WERI-Rb-1 (cell line): ENCODE results near the gene MTHFD2.
A peak's percentile ranks its signal among the peaks of the same experiment; 100 is the strongest.
"Not testable (repeated sequence)": the region's sequence is repeated elsewhere in the genome, so short reads cannot be mapped to it uniquely, and the experiment has no call there.

Source experiments
- DNase-seq: peaks from one replicate; pipeline ENCODE4 v3.0.0-alpha.2; 2020
- H3K27ac ChIP-seq: fragments of 250-450 bp; sonication (Bioruptor Pico); 2 replicates; pipeline ENCODE4 v1.5.1; 2020; ENCODE audit warnings: mild to moderate bottlenecking, moderate library complexity
- H3K27me3 ChIP-seq: fragments of 250-450 bp; sonication (Bioruptor Pico); 2 replicates; pipeline ENCODE4 v1.5.1; 2021; ENCODE audit warnings: mild to moderate bottlenecking, low read depth, moderate library complexity; ENCODE audit not compliant: insufficient read depth, severe bottlenecking
- H3K36me3 ChIP-seq: fragments of 250-450 bp; sonication (Bioruptor Pico); 2 replicates; pipeline ENCODE4 v1.5.1; 2020; ENCODE audit warnings: mild to moderate bottlenecking, moderate library complexity
- H3K4me3 ChIP-seq: 2 replicates; pipeline ENCODE4 v1.5.1; 2011; ENCODE audit warnings: low read depth, mild to moderate bottlenecking, control low read depth, low read length
- H3K9me3 ChIP-seq: fragments of 250-450 bp; sonication (Bioruptor Pico); 2 replicates; pipeline ENCODE4 v1.5.1; 2021; ENCODE audit warnings: mild to moderate bottlenecking, moderate library complexity; ENCODE audit not compliant: severe bottlenecking
- TF ChIP-seq, protein P1 (sequence below): IDR thresholded peaks from 2 replicates; pipeline ENCODE4 v1.5.1; 2011; ENCODE audit warnings: low read depth, mild to moderate bottlenecking, control low read depth, inconsistent platforms, low read length

The MTHFD2 gene

DNA sequence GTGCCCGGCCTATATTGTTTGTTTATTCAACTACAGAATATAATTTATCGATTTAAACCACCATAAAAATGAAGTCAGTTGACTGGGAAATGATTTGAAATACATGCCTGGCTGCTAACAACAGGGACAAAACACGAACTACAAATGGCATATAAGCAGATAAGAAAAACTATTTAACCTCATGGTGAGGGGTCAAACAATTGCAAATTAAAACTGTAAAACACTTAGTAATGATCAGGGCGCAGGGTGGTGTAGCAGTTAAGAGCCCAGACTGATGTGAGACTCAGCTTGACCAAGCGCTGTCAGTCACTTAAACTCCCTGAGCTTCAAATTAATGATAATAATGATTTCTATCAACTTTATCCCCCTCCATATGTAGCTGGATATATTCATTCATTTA is 6.7 kb downstream of the MTHFD2 start:
- Histone ChIP-seq H3K27ac (peak overlapping the region; percentile 45), H3K9me3 (no peaks in the 10 kb centered on the region), H3K27me3 (no peaks in the 10 kb centered on the region), H3K4me3 (no peak overlapping the region), H3K36me3 (peaks cover 78% of the 10 kb centered on the region)
- TF ChIP-seq, protein P1, sequence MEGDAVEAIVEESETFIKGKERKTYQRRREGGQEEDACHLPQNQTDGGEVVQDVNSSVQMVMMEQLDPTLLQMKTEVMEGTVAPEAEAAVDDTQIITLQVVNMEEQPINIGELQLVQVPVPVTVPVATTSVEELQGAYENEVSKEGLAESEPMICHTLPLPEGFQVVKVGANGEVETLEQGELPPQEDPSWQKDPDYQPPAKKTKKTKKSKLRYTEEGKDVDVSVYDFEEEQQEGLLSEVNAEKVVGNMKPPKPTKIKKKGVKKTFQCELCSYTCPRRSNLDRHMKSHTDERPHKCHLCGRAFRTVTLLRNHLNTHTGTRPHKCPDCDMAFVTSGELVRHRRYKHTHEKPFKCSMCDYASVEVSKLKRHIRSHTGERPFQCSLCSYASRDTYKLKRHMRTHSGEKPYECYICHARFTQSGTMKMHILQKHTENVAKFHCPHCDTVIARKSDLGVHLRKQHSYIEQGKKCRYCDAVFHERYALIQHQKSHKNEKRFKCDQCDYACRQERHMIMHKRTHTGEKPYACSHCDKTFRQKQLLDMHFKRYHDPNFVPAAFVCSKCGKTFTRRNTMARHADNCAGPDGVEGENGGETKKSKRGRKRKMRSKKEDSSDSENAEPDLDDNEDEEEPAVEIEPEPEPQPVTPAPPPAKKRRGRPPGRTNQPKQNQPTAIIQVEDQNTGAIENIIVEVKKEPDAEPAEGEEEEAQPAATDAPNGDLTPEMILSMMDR: no peak
- no peak for DNase-seq

DNA sequence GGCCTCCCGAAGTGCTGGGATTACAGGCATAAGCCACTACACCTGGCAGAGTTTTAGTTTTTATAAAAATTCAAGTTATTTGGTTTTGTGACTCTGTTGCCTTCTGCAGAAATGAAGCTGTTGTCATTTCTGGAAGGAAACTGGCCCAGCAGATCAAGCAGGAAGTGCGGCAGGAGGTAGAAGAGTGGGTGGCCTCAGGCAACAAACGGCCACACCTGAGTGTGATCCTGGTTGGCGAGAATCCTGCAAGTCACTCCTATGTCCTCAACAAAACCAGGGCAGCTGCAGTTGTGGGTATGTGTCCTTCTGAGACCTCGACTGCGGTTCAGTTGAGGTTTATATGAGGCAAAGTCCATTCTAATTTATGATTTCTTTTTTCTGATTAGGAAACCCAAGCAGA is 7.2 kb downstream of the MTHFD2 start:
- Histone ChIP-seq H3K27ac (peak overlapping the region; percentile 45), H3K9me3 (no peaks in the 10 kb centered on the region), H3K36me3 (peaks cover 83% of the 10 kb centered on the region), H3K27me3 (no peaks in the 10 kb centered on the region), H3K4me3 (no peak overlapping the region)
- peak; percentile 64 for DNase-seq
- TF ChIP-seq, protein P1: no peak

DNA sequence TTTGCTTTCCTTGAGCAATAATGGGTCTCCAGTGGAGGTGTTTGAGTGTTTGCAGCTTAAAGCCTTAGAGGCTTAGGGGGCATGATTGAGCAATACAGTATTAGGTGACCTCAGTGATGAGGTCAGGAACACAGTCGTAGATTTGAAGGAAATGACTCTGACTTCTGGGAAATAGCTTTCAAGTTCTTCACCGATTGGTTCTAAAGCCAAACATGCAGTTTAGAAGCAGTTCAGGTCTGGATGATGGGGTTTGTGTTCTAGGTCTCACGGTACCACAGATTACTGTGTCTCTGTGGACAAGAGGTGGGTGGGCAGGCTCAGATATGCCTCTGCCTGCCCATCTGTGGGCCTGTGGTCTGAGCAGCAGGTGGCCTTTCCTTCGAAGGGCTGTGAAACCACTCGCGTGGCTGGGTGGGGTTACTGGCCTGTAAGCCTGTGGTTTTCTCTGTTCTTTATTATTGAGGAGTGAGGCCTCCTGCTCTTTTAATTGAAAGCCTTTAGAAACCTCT is 7.8 kb downstream of the MTHFD2 start:
- no peak overlapping the region for H3K4me3 ChIP-seq
- H3K27me3 ChIP-seq: no peaks in the 10 kb centered on the region
- peaks cover 90% of the 10 kb centered on the region for H3K36me3 ChIP-seq
- H3K27ac ChIP-seq: peak overlapping the region; percentile 45
- TF ChIP-seq, protein P1: no peak
- DNase-seq: peak; percentile 72
- H3K9me3 ChIP-seq: no peaks in the 10 kb centered on the region

DNA sequence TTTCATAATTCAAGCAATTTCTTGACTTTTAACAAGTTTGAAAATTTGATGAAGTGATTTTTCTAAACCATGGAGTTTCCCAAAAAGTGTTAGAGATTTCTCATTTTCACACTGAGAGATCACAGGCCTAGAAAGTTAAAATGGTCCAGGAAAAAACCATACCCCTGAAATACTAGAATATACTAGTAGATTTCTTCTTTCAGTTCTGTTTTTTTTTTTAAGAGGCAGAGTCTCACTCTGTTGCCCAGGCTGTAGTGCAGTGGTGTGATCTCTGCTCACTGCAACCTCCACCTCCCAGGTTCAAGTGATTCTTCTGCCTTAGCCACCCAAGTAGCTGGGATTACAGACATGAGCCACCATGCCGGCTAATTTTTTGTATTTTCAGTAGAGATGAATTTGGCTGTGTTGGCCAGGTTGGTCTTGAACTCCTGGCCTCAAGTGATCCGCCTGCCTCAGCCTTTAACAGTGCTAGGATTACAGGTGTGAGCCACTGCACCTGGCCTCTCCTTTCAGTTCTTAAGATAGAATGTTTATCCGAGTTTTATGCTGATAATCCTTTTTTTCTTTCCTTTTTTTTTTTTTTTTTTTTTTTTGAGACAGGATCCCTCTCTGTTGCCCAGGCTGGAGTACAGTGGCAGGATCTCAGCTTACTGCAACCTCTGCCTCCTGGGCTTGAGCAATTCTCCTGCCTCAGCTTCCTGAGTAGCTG is 14.4 kb downstream of the MTHFD2 start:
- Histone ChIP-seq H3K27ac (no peak overlapping the region), H3K4me3 (no peak overlapping the region), H3K9me3 (no peaks in the 10 kb centered on the region), H3K36me3 (peaks cover 89% of the 10 kb centered on the region), H3K27me3 (no peaks in the 10 kb centered on the region)
- no peak for DNase-seq
- TF ChIP-seq, protein P1: no peak

DNA sequence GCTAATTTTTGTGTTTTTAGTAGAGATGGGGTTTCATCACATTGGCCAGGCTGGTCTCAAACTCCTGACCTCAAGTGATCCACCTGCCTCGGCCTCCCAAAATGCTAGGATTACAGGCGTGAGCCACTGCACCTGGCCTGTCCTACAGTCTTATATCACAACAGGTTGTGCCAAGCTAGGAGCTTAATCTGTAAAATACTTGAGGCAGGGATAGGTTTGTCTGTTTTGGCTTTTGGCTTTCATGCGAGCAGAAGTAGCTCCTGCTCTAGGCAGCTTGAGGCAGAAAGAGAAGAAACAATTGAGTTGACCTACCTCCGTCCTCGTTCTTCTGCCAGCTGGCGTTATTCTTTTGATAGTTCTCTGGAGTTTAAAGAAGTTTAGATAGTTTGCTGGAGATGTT is 17.4 kb downstream of the MTHFD2 start:
- H3K27ac ChIP-seq, H3K4me3 ChIP-seq, H3K27me3 ChIP-seq, DNase-seq, H3K9me3 ChIP-seq: not testable (repeated sequence)
- peaks cover 67% of the 10 kb centered on the region for H3K36me3 ChIP-seq

DNA sequence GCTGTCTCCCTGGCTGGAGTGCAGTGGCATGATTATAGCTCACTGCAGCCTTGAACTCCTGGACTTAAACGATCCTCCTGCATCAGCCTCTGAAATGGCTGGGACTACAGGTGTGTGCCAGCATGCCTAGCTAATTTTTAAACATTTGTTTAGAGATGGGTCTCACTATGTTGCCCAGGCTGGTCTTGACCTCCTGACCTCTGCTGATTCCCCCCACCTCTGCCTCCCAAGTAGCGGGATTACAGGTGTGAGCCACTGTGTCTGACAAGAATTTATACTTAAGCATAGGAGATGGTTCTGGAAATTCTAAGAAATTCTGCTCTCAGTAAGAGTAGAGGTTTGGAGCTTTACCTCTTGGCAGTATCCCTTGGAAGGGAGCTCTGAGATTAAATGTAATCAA is 18.2 kb downstream of the MTHFD2 start:
- DNase-seq: no peak
- Histone ChIP-seq H3K9me3 (no peaks in the 10 kb centered on the region), H3K27me3 (no peaks in the 10 kb centered on the region), H3K36me3 (peaks cover 66% of the 10 kb centered on the region), H3K4me3 (no peak overlapping the region), H3K27ac (no peak overlapping the region)
- TF ChIP-seq, protein P1: no peak
